SK-N-SH (cell line): ENCODE results near the gene LPO. TPM values are rescaled to one million over a fixed set of nuclear protein-coding genes. Genes with fewer than 3 reads are reported as not detected.
A peak's percentile ranks its signal among the peaks of the same experiment; 100 is the strongest.

Experiments
- CTCF ChIA-PET: fragments of 300-600, 350-600 bp; formaldehyde crosslinking; extraction: SDS; loops from one replicate; lab custom pipeline; 2021; lab: Yijun Ruan, JAX
- POLR2A ChIA-PET: fragments of 350-600 bp; sonication (Branson Sonifier 250); formaldehyde crosslinking; extraction: SDS; loops from one replicate; lab custom pipeline; 2020; ENCODE audit warnings: antibody characterized with exemption, inconsistent platforms; lab: Yijun Ruan, JAX
- DNase-seq: peaks from one replicate; pipeline ENCODE4 v3.0.0; 2012
- H2AFZ ChIP-seq: fragments of 200-600 bp; sonication (generic); 2 replicates; pipeline ENCODE4 v1.8.1; 2016; ENCODE audit warnings: antibody characterized with exemption, mild to moderate bottlenecking, low read depth
- H3F3A ChIP-seq: fragments of 200-600 bp; sonication (generic); replicated peaks from 2 replicates; pipeline ENCODE3; 2016; ENCODE audit warnings: antibody characterized with exemption, mild to moderate bottlenecking; ENCODE audit not compliant: insufficient read depth
- H3K27ac ChIP-seq, 2 experiments: fragments of 200-500 bp in 1 of 2; fragments of 200-600 bp in 1 of 2; sonication (Bioruptor generic) in 1 of 2; sonication (generic), shearing (Covaris generic) in 1 of 2; 2 replicates each; pipeline versions ENCODE4 v1.5.1 to v1.6.1; 2014 to 2016; ENCODE audit warnings: low read depth in 2 of 2, inconsistent platforms in 1 of 2, low read length in 1 of 2, mild to moderate bottlenecking in 1 of 2, mixed read lengths in 1 of 2
- H3K27me3 ChIP-seq: fragments of 200-600 bp; sonication (generic), shearing (Covaris generic); 2 replicates; pipeline ENCODE4 v1.6.1; 2016; ENCODE audit warnings: mixed run types; ENCODE audit not compliant: insufficient read depth
- H3K36me3 ChIP-seq, 2 experiments: fragments of 200-500 bp in 1 of 2; fragments of 200-600 bp in 1 of 2; sonication (Bioruptor generic) in 1 of 2; sonication (generic) in 1 of 2; replicated peaks in 1 of 2; 2 replicates each; pipeline versions ENCODE3 to v1.5.1; 2014 to 2016; ENCODE audit warnings: low read length in 1 of 2, mild to moderate bottlenecking in 1 of 2; ENCODE audit not compliant: insufficient read depth in 2 of 2, control insufficient read depth in 1 of 2
- H3K4me1 ChIP-seq, 2 experiments: fragments of 200-500 bp in 1 of 2; fragments of 200-600 bp in 1 of 2; sonication (Bioruptor generic) in 1 of 2; sonication (generic), shearing (Covaris generic) in 1 of 2; 2 replicates each; pipeline versions ENCODE4 v1.5.1 to v1.6.1; 2014 to 2016; ENCODE audit warnings: low read depth in 1 of 2, low read length in 1 of 2, mixed run types in 1 of 2; ENCODE audit not compliant: insufficient read depth in 2 of 2, control insufficient read depth in 1 of 2
- H3K4me2 ChIP-seq: fragments of 200-600 bp; sonication (generic), shearing (Covaris generic); 2 replicates; pipeline ENCODE4 v1.6.1; 2017; ENCODE audit warnings: mixed run types
- H3K4me3 ChIP-seq, 2 experiments: fragments of 200-500 bp in 1 of 2; fragments of 200-600 bp in 1 of 2; sonication (Bioruptor generic) in 1 of 2; sonication (generic), shearing (Covaris generic) in 1 of 2; 2 replicates each; pipeline versions ENCODE4 v1.5.1 to v1.8.1; 2014 to 2016; ENCODE audit warnings: low read depth in 2 of 2, inconsistent platforms in 1 of 2, low read length in 1 of 2, mild to moderate bottlenecking in 1 of 2, mixed read lengths in 1 of 2, moderate library complexity in 1 of 2
- H3K79me2 ChIP-seq: fragments of 200-600 bp; sonication (generic); 2 replicates; pipeline ENCODE4 v1.8.1; 2017; ENCODE audit warnings: mild to moderate bottlenecking; ENCODE audit not compliant: insufficient read depth
- H3K9ac ChIP-seq: fragments of 200-600 bp; sonication (generic); 2 replicates; pipeline ENCODE4 v1.6.1; 2017; ENCODE audit warnings: mixed run types
- H3K9me2 ChIP-seq: fragments of 200-600 bp; sonication (generic); 2 replicates; pipeline ENCODE4 v1.6.1; 2017; ENCODE audit warnings: mixed run types
- H3K9me3 ChIP-seq: fragments of 200-600 bp; sonication (generic); 2 replicates; pipeline ENCODE4 v1.6.1; 2017; ENCODE audit warnings: mixed run types, mild to moderate bottlenecking, moderate library complexity
- H4K20me1 ChIP-seq: fragments of 200-600 bp; sonication (generic); 2 replicates; pipeline ENCODE4 v1.6.1; 2017; ENCODE audit warnings: mild to moderate bottlenecking, mixed run types; ENCODE audit not compliant: insufficient read depth
- CTCF ChIP-seq: fragments of 200-600 bp; sonication (generic); IDR thresholded peaks from 2 replicates; pipeline ENCODE4 v1.6.1; 2017; ENCODE audit warnings: antibody characterized with exemption, mild to moderate bottlenecking, moderate library complexity
- ELF1 ChIP-seq: IDR thresholded peaks from 2 replicates; pipeline ENCODE4 v1.4.0; 2012
- FOSL2 ChIP-seq: IDR thresholded peaks from 2 replicates; pipeline ENCODE4 v1.4.0; 2012; ENCODE audit warnings: low read depth, mild to moderate bottlenecking, moderate library complexity, borderline replicate concordance
- FOXJ3 ChIP-seq: sonication (generic); formaldehyde crosslinking; IDR thresholded peaks from 2 replicates; pipeline ENCODE4 v1.5.1; 2020; ENCODE audit warnings: mild to moderate bottlenecking, missing genetic modification reagents
- FOXM1 ChIP-seq: IDR thresholded peaks from 2 replicates; pipeline ENCODE4 v1.4.0; 2012; ENCODE audit warnings: low read depth, mild to moderate bottlenecking
- MEF2A ChIP-seq: IDR thresholded peaks from 2 replicates; pipeline ENCODE4 v1.4.0; 2012; ENCODE audit warnings: low read depth, borderline replicate concordance
- NFIC ChIP-seq: IDR thresholded peaks from 2 replicates; pipeline ENCODE4 v1.4.0; 2012; ENCODE audit warnings: borderline replicate concordance
- RAD21 ChIP-seq: IDR thresholded peaks from 2 replicates; pipeline ENCODE4 v1.6.1; 2012; ENCODE audit warnings: mild to moderate bottlenecking, low read length
- RCOR1 ChIP-seq: fragments of 150-350 bp; IDR thresholded peaks from 2 replicates; pipeline ENCODE4 v1.6.1; 2017; ENCODE audit warnings: antibody characterized with exemption, low read length
- REST ChIP-seq: IDR thresholded peaks from 2 replicates; pipeline ENCODE4 v1.6.1; 2012; ENCODE audit warnings: mild to moderate bottlenecking, low read depth, low read length, moderate library complexity
- RFX5 ChIP-seq: IDR thresholded peaks from 2 replicates; pipeline ENCODE4 v1.6.1; 2012; ENCODE audit warnings: mild to moderate bottlenecking, improper control_type of control experiment, low read length
- RXRA ChIP-seq: IDR thresholded peaks from 2 replicates; pipeline ENCODE4 v1.4.0; 2012; ENCODE audit warnings: low read depth, mild to moderate bottlenecking, borderline replicate concordance
- TCF12 ChIP-seq: IDR thresholded peaks from 2 replicates; pipeline ENCODE4 v1.4.0; 2012
- YY1 ChIP-seq: IDR thresholded peaks from 2 replicates; pipeline ENCODE4 v1.4.0; 2012; ENCODE audit warnings: low read depth, mild to moderate bottlenecking
- ZBTB33 ChIP-seq: IDR thresholded peaks from 2 replicates; pipeline ENCODE4 v1.4.0; 2012; ENCODE audit warnings: low read depth, borderline replicate concordance
- WGBS: methylation state at CpG from one replicate; pipeline ENCODE4 v1.1.6; 2017; ENCODE audit warnings: low lambda C conversion rate; 5-methylcytosine and 5-hydroxymethylcytosine counted together
- polyA plus RNA-seq, 3 experiments: library from polyadenylated mRNA; depleted of rRNA; stranded (reverse); fragments of >200 nt; gene quantifications; 2 replicates each; pipeline ENCODE4 v1.2.3, GENCODE V29; 2012

LPO gene
- polyA plus RNA-seq, 1 of the 3 experiments (the other 2 are of a cell fraction), result not detected

GRCh38 chr17:58312829-58313228 lies 74.4 kb downstream of the LPO start:
- Histone ChIP-seq H3K79me2 (no peaks in the 10 kb centered on the region), H3F3A (no peaks in the 10 kb centered on the region), H3K4me2 (no peak overlapping the region), H3K4me3 (no peak overlapping the region), H3K9ac (no peak overlapping the region), H3K9me2 (no peaks in the 10 kb centered on the region), H3K27me3 (no peaks in the 10 kb centered on the region), H3K36me3 (no peaks in the 10 kb centered on the region), H2AFZ (no peak overlapping the region), H3K4me1 (no peaks in the 10 kb centered on the region), H3K9me3 (no peaks in the 10 kb centered on the region), H4K20me1 (no peaks in the 10 kb centered on the region), H3K27ac (no peak overlapping the region)
- POLR2A ChIA-PET, result no interaction called here
- CTCF ChIA-PET, result interaction anchor here (1.0 to 2.8 kb wide), 6 partner anchors 8 to 136 kb away, joined by 3 to 12 read pairs (median 4); partner anchors contain the start of gene RNF43
- TF ChIP-seq ELF1, result no peak
- peak; percentile 44; the same call in 1 of the 2 replicates for TF ChIP-seq RAD21
- 15% methylated on average over 1 of the region's 1 CpG for WGBS
- DNase-seq, result peak; percentile 24

DNA sequence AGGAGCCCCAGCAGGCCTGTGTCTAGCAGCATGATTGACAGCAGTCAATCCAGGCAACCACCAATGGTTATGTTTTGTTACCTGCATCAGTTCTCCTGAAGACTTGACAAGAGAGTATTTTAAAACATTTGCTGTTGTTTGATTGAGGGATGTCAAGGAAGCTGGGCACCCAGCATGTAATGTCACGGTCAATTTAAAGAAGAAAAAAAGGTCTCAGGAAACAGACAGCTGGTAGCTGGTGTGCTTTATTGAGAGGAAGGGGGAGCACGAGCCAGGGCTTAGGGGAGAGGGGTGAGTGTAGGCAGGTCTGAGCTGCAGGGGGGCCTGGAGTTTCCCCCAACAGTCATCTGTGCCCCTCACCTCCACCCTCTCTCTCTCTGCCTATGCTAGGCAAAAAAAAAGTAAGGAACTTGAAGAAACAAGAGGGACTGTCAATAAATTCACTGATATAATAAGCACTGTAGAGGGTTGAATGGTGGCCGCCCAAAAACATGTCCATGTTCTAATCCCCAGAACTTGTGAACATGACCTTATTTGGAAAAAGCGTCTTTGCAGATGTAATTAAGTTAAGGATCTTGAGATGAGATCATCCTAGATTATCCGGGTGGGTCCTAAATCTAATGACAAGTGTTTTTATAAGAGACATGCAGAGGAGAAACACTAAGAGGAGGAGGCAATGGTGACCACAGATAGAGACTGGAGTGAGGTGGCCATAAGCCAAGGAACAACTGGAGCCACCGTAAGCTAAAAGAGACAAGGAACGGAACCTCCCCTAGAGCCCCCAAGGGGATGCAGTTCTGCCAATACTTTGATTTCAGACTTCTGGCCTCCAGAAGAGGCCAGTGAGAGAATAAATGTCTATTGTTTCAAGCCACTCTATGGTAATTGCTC lies 75.7 kb downstream of the LPO start:
- no peak overlapping the region for H3K4me3 ChIP-seq
- H3K9me3 ChIP-seq, result no peaks in the 10 kb centered on the region
- no peaks in the 10 kb centered on the region for H3K36me3 ChIP-seq
- H3K9ac ChIP-seq, result no peak overlapping the region
- no peaks in the 10 kb centered on the region for H3K27me3 ChIP-seq
- H2AFZ ChIP-seq, result no peak overlapping the region
- no peak overlapping the region for H3K27ac ChIP-seq
- POLR2A ChIA-PET, result interaction anchor here (1.8 kb wide), 1 partner anchor 10 kb away, joined by 5 read pairs; no protein-coding TSS in a partner anchor
- no peaks in the 10 kb centered on the region for H3K4me1 ChIP-seq
- no peaks in the 10 kb centered on the region for H3F3A ChIP-seq
- CTCF ChIA-PET, result interaction anchor here (1.3 to 2.8 kb wide), 4 partner anchors 9 to 104 kb away, joined by 3 to 20 read pairs (median 12); partner anchors contain the start of gene RNF43
- TF ChIP-seq CTCF (no peak), MEF2A (no peak), NFIC (no peak), ELF1 (no peak), TCF12 (no peak), ZBTB33 (no peak), YY1 (no peak), FOXM1 (no peak), FOXJ3 (CRISPR knock-in tag) (no peak), FOSL2 (no peak), RCOR1 (no peak), REST (no peak), RXRA (no peak), RFX5 (no peak)
- H4K20me1 ChIP-seq, result no peaks in the 10 kb centered on the region
- no peaks in the 10 kb centered on the region for H3K79me2 ChIP-seq
- no peaks in the 10 kb centered on the region for H3K9me2 ChIP-seq
- DNase-seq, result peak; percentile 27
- 68% methylated on average over 7 of the region's 7 CpGs for WGBS
- no peak overlapping the region for H3K4me2 ChIP-seq
